ENCODE measurements around the gene POLD1. TPM values are rescaled to one million over a fixed set of nuclear protein-coding genes. Genes with fewer than 3 reads are reported as not detected.

The POLD1 gene
- total RNA-seq, 1 experiment from 2014 or later = 81.9 TPM

DNA sequence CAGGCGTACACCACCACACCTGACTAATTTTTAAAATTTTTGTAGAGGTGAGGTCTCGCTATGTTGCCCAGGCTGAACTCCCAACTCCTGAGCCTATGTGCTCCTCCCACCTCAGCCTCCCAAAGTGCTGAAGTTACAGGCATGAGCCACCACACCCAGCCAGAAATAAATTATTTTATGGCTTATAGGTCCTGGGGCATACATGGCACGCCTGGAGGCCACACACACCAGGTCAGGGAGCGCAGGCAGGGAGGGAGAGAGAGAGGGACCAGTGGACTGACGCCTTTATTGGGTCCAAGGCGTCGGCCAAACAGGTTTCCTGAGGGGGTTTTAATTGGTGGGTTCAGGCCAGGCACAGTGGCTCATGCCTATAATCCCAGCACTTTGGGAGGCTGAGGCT lies 41.4 kb downstream of the POLD1 start:
- H3K9me3 Mint-ChIP-seq (ENCODE audit: low read depth, unreplicated experiment) = no peaks in the 10 kb centered on the region
- H3K4me3 Mint-ChIP-seq (ENCODE audit: low read depth, unreplicated experiment) = no peak overlapping the region
- TF ChIP-seq, protein P1, sequence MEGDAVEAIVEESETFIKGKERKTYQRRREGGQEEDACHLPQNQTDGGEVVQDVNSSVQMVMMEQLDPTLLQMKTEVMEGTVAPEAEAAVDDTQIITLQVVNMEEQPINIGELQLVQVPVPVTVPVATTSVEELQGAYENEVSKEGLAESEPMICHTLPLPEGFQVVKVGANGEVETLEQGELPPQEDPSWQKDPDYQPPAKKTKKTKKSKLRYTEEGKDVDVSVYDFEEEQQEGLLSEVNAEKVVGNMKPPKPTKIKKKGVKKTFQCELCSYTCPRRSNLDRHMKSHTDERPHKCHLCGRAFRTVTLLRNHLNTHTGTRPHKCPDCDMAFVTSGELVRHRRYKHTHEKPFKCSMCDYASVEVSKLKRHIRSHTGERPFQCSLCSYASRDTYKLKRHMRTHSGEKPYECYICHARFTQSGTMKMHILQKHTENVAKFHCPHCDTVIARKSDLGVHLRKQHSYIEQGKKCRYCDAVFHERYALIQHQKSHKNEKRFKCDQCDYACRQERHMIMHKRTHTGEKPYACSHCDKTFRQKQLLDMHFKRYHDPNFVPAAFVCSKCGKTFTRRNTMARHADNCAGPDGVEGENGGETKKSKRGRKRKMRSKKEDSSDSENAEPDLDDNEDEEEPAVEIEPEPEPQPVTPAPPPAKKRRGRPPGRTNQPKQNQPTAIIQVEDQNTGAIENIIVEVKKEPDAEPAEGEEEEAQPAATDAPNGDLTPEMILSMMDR (IDR thresholded peaks at IDR 0.05; ENCODE audit: unreplicated experiment) = no peak
- H3K27ac Mint-ChIP-seq (ENCODE audit: unreplicated experiment) = no peak overlapping the region
- peaks cover 17% of the 10 kb centered on the region for H3K27me3 Mint-ChIP-seq (ENCODE audit: unreplicated experiment)
- intact Hi-C loops (cut with micrococcal nuclease; ENCODE audit: unreplicated experiment) = no loop called here
- BruUV-seq (replicated peaks) = no TSS peak
- DNase-seq = no peak
- CTCF ChIA-PET = interaction anchor here (0.6 kb wide), 1 partner anchor 1672 kb away, joined by 3 read pairs; no protein-coding TSS in a partner anchor
- no peaks in the 10 kb centered on the region for H3K4me1 Mint-ChIP-seq (ENCODE audit: low read depth, unreplicated experiment)
- H3K36me3 Mint-ChIP-seq (ENCODE audit: insufficient read depth, unreplicated experiment) = peaks cover under 1% of the 10 kb centered on the region

DNA sequence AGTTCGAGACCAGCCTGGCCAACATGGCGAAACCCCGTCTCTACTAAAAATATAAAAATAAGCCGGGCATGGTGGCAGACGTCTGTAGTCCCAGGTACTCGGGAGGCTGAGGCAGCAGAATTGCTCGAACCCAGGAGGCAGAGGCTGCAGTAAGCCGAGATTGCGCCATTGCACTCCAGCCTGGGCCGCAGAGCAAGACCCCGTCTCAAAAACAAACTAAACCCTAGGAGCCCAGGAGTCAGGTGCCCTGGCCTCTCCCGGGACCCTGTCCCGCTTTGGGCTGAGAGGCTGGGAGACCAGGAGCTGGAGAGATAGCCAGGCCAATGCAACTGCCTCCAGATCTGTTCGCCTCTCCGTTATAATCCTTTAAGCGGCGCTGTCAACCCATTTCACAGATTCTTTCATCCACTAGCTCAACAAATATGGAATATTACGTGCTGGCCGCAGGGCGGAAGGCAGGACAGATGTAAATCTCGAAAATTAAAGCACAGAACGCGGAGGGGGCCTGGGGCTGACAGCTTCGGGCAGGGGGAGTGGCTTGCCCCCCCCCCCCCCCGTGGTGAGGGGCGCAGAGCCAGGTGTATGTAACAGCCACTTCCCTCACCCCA lies 43.3 kb downstream of the POLD1 start:
- Mint-ChIP-seq H3K9me3 (ENCODE audit: low read depth, unreplicated experiment) (no peaks in the 10 kb centered on the region), H3K4me1 (ENCODE audit: low read depth, unreplicated experiment) (no peaks in the 10 kb centered on the region), H3K27me3 (ENCODE audit: unreplicated experiment) (peaks cover 34% of the 10 kb centered on the region), H3K27ac (ENCODE audit: unreplicated experiment) (no peak overlapping the region), H3K36me3 (ENCODE audit: insufficient read depth, unreplicated experiment) (peaks cover 17% of the 10 kb centered on the region), H3K4me3 (ENCODE audit: low read depth, unreplicated experiment) (no peak overlapping the region)
- TF ChIP-seq, protein P1 (IDR thresholded peaks at IDR 0.05; ENCODE audit: unreplicated experiment) = no peak
- DNase-seq = no peak
- no TSS peak for BruUV-seq (replicated peaks)
- intact Hi-C loops (cut with micrococcal nuclease; ENCODE audit: unreplicated experiment) = no loop called here
- CTCF ChIA-PET = interaction anchor here (0.7 kb wide), 2 partner anchors 10 to 126 kb away, joined by 4 to 5 read pairs; no protein-coding TSS in a partner anchor

DNA sequence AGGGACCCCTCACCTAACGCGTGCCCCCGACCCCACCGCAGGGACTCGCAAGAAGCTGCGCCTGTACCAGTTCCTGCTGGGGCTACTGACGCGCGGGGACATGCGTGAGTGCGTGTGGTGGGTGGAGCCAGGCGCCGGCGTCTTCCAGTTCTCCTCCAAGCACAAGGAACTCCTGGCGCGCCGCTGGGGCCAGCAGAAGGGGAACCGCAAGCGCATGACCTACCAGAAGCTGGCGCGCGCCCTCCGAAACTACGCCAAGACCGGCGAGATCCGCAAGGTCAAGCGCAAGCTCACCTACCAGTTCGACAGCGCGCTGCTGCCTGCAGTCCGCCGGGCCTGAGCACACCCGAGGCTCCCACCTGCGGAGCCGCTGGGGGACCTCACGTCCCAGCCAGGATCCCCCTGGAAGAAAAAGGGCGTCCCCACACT lies 43.9 kb downstream of the POLD1 start:
- BruUV-seq (replicated peaks) = no TSS peak
- Mint-ChIP-seq H3K36me3 (ENCODE audit: insufficient read depth, unreplicated experiment) (peaks cover 23% of the 10 kb centered on the region), H3K9me3 (ENCODE audit: low read depth, unreplicated experiment) (no peaks in the 10 kb centered on the region), H3K4me1 (ENCODE audit: low read depth, unreplicated experiment) (no peaks in the 10 kb centered on the region), H3K27ac (ENCODE audit: unreplicated experiment) (no peak overlapping the region), H3K27me3 (ENCODE audit: unreplicated experiment) (peaks cover 40% of the 10 kb centered on the region), H3K4me3 (ENCODE audit: low read depth, unreplicated experiment) (no peak overlapping the region)
- no peak for DNase-seq
- intact Hi-C loops (cut with micrococcal nuclease; ENCODE audit: unreplicated experiment) = no loop called here
- TF ChIP-seq, protein P1 (IDR thresholded peaks at IDR 0.05; ENCODE audit: unreplicated experiment) = no peak
- CTCF ChIA-PET = no interaction called here

DNA sequence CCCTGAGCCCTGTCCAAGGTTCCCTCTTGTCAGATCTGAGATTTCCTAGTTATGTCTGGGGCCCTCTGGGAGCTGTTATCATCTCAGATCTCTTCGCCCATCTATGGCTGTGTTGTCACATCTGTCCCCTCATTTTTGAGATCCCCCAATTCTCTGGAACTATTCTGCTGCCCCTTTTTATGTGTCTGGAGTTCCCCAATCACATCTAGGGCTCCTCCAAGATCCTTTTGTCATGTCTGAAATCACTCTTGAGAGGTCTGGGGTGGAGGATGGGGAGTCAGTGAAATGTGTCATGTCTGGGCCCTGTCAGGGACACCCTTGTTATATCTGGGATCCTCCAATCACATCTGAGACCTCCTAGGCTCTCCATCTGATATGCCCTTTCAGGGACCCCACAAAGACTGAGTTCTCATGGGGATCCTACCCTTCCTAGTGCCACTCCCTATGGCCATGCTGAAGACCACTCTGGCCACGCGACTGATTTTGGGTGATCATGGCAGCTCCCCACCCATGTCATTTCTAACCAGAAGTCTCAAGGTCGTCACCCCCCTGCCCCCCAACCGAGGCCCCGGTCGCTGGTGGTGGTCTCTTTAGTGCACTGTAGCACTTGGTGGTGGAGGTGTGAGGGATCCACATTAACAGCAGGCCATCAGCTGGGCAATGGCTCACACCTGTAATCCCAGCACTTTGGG lies 44.8 kb downstream of the POLD1 start:
- intact Hi-C loops (cut with micrococcal nuclease; ENCODE audit: unreplicated experiment) = no loop called here
- H3K9me3 Mint-ChIP-seq (ENCODE audit: low read depth, unreplicated experiment) = no peaks in the 10 kb centered on the region
- peaks cover 49% of the 10 kb centered on the region for H3K27me3 Mint-ChIP-seq (ENCODE audit: unreplicated experiment)
- H3K27ac Mint-ChIP-seq (ENCODE audit: unreplicated experiment) = no peak overlapping the region
- CTCF ChIA-PET = no interaction called here
- H3K36me3 Mint-ChIP-seq (ENCODE audit: insufficient read depth, unreplicated experiment) = peaks cover 27% of the 10 kb centered on the region
- no peaks in the 10 kb centered on the region for H3K4me1 Mint-ChIP-seq (ENCODE audit: low read depth, unreplicated experiment)
- TF ChIP-seq, protein P1 (IDR thresholded peaks at IDR 0.05; ENCODE audit: unreplicated experiment) = no peak
- DNase-seq = no peak
- no TSS peak for BruUV-seq (replicated peaks)
- no peak overlapping the region for H3K4me3 Mint-ChIP-seq (ENCODE audit: low read depth, unreplicated experiment)

Data from Calu3 (cell line).